HCT116 (cell line): ENCODE data around the gene FNBP1. TPM values are rescaled to one million over a fixed set of nuclear protein-coding genes. Genes with fewer than 3 reads are reported as not detected.

Source experiments
- ATAC-seq: fragments of 200-7000 bp; cut with Tn5 transposase; 2 replicates; pipeline ENCODE4 v1.9.1; 2020; ENCODE audit warnings: mild to moderate bottlenecking, moderate library complexity
- BruUV-seq: library from RNA; stranded (reverse); fragments of 400-500 nt; replicated peaks from 2 replicates; lab custom pipeline; 2021; lab: Mats Ljungman, UMichigan
- CTCF ChIA-PET: fragments of 300-600 bp; sonication (Branson Sonifier 250); formaldehyde crosslinking; loops from one replicate; lab custom pipeline; 2021; ENCODE audit warnings: antibody characterized with exemption; lab: Charles Lee
- POLR2A ChIA-PET: fragments of 300-600, 350-600 bp; sonication (Branson Sonifier 250); formaldehyde crosslinking; loops from one replicate; lab custom pipeline; 2021; ENCODE audit warnings: antibody characterized with exemption; lab: Charles Lee
- RAD21 ChIA-PET, 2 experiments: fragments of 300-600 bp; sonication (Branson Sonifier 250); formaldehyde crosslinking; loops; one replicate each; lab custom pipeline; 2023; ENCODE audit warnings: low total read pairs in 2 of 2; ENCODE audit not compliant: uncharacterized antibody in 2 of 2, unreplicated experiment in 2 of 2, low non-redundant PET in 1 of 2; lab: Charles Lee
- DNase-seq: peaks from one replicate; pipeline ENCODE4 v3.0.0-alpha.2; 2010; ENCODE audit warnings: low read depth, low spot score
- H2AFZ ChIP-seq: fragments of 200-600 bp; shearing (Covaris generic), sonication (generic); 2 replicates; pipeline ENCODE4 v1.6.1; 2017; ENCODE audit warnings: low read depth, mixed run types, mixed read lengths, antibody characterized with exemption, low read length; ENCODE audit not compliant: poor library complexity, severe bottlenecking
- H3K27ac ChIP-seq: 2 replicates; pipeline ENCODE4 v1.5.1; 2012; ENCODE audit warnings: low read depth, low read length
- H3K27me3 ChIP-seq: fragments of 200-600 bp; sonication (generic); 2 replicates; pipeline ENCODE4 v1.6.1; 2016; ENCODE audit warnings: mixed run types, low read length, mixed read lengths; ENCODE audit not compliant: insufficient read depth
- H3K36me3 ChIP-seq, 2 experiments: fragments of 200-500 bp in 1 of 2; fragments of 200-600 bp in 1 of 2; sonication (Bioruptor generic) in 1 of 2; sonication (generic) in 1 of 2; 2 replicates each; pipeline versions ENCODE4 v1.5.1 to v1.6.1; 2014 to 2016; ENCODE audit warnings: low read length in 2 of 2, inconsistent platforms in 1 of 2, mixed read lengths in 1 of 2, mixed run types in 1 of 2; ENCODE audit not compliant: insufficient read depth in 2 of 2, control insufficient read depth in 1 of 2
- H3K4me1 ChIP-seq, 2 experiments: fragments of 200-600 bp in 1 of 2; sonication (generic) in 1 of 2; 2 replicates each; pipeline versions ENCODE4 v1.5.1 to v1.6.1; 2012 to 2017; ENCODE audit warnings: low read length in 2 of 2, inconsistent platforms in 1 of 2, mild to moderate bottlenecking in 1 of 2, mixed read lengths in 1 of 2, mixed run types in 1 of 2, moderate library complexity in 1 of 2; ENCODE audit not compliant: insufficient read depth in 2 of 2, control insufficient read depth in 1 of 2
- H3K4me2 ChIP-seq: fragments of 200-600 bp; sonication (generic); 2 replicates; pipeline ENCODE4 v1.6.1; 2017; ENCODE audit warnings: mixed run types, low read length, mixed read lengths
- H3K4me3 ChIP-seq, 2 experiments: fragments of 200-600 bp in 1 of 2; sonication (generic) in 1 of 2; replicated peaks in 1 of 2; 2 replicates each; pipeline ENCODE4 v1.5.1; 2011 to 2016; ENCODE audit warnings: low read length in 2 of 2, control low read depth in 1 of 2, low read depth in 1 of 2, mild to moderate bottlenecking in 1 of 2, mixed read lengths in 1 of 2, mixed run types in 1 of 2
- H3K79me2 ChIP-seq: fragments of 200-600 bp; sonication (generic); 2 replicates; pipeline ENCODE4 v1.6.1; 2017; ENCODE audit warnings: mild to moderate bottlenecking, mixed run types, low read length, moderate library complexity, mixed read lengths; ENCODE audit not compliant: insufficient read depth
- H3K9ac ChIP-seq: fragments of 200-600 bp; sonication (generic); 2 replicates; pipeline ENCODE4 v1.6.1; 2016; ENCODE audit warnings: low read length, mixed read lengths
- H3K9me2 ChIP-seq: fragments of 200-600 bp; sonication (generic), shearing (Covaris generic); 2 replicates; pipeline ENCODE4 v1.6.1; 2017; ENCODE audit warnings: mixed run types, mild to moderate bottlenecking, moderate library complexity; ENCODE audit not compliant: insufficient read depth
- H3K9me3 ChIP-seq, 2 experiments: fragments of 200-500 bp in 1 of 2; fragments of 200-600 bp in 1 of 2; sonication (Bioruptor generic) in 1 of 2; sonication (generic) in 1 of 2; 2 replicates each; pipeline ENCODE4 v1.6.1; 2014 to 2017; ENCODE audit warnings: low read length in 2 of 2, mixed read lengths in 2 of 2, inconsistent platforms in 1 of 2, low read depth in 1 of 2, mild to moderate bottlenecking in 1 of 2, mixed run types in 1 of 2, moderate library complexity in 1 of 2; ENCODE audit not compliant: control insufficient read depth in 1 of 2, insufficient read depth in 1 of 2
- H4K20me1 ChIP-seq: fragments of 200-600 bp; sonication (generic), shearing (Covaris generic); 2 replicates; pipeline ENCODE4 v1.6.1; 2017; ENCODE audit warnings: mixed run types, mild to moderate bottlenecking, moderate library complexity; ENCODE audit not compliant: insufficient read depth
- CBX3 ChIP-seq: IDR thresholded peaks from 2 replicates; pipeline ENCODE4 v1.6.1; 2012; ENCODE audit warnings: low read depth
- CTCF ChIP-seq, 3 experiments: fragments of 200-600 bp in 1 of 3; sonication (generic) in 1 of 3; IDR thresholded peaks in 2 of 3; conservative IDR thresholded peaks in 1 of 3; 2 replicates each; pipeline ENCODE4 v1.5.1; 2012 to 2017; ENCODE audit warnings: low read depth in 2 of 3, low read length in 2 of 3, antibody characterized with exemption in 1 of 3, borderline replicate concordance in 1 of 3, control low read depth in 1 of 3, mild to moderate bottlenecking in 1 of 3, mixed read lengths in 1 of 3, mixed run types in 1 of 3, moderate library complexity in 1 of 3; ENCODE audit not compliant: insufficient read depth in 1 of 3
- EGR1 ChIP-seq: IDR thresholded peaks from 2 replicates; pipeline ENCODE4 v1.6.1; 2012; ENCODE audit warnings: low read depth
- ELF1 ChIP-seq: IDR thresholded peaks from 2 replicates; pipeline ENCODE4 v1.6.1; 2012; ENCODE audit warnings: low read depth, borderline replicate concordance
- JUND ChIP-seq: IDR thresholded peaks from 2 replicates; pipeline ENCODE4 v1.6.1; 2012
- POLR2AphosphoS5 ChIP-seq: IDR thresholded peaks from 2 replicates; pipeline ENCODE4 v1.6.1; 2011; ENCODE audit warnings: mild to moderate bottlenecking, low read depth, low read length, moderate library complexity
- RAD21 ChIP-seq: IDR thresholded peaks from 2 replicates; pipeline ENCODE4 v1.6.1; 2012; ENCODE audit warnings: low read depth, mild to moderate bottlenecking
- SP1 ChIP-seq: IDR thresholded peaks from 2 replicates; pipeline ENCODE4 v1.6.1; 2012; ENCODE audit warnings: low read depth
- SRF ChIP-seq: IDR thresholded peaks from 2 replicates; pipeline ENCODE4 v1.6.1; 2012; ENCODE audit warnings: low read depth
- TCF7L2 ChIP-seq: IDR thresholded peaks from 2 replicates; pipeline ENCODE4 v1.7.0; 2011; ENCODE audit warnings: borderline replicate concordance, inconsistent platforms; ENCODE audit not compliant: insufficient read depth, insufficient read length; ENCODE audit errors: extremely low read depth
- YY1 ChIP-seq: IDR thresholded peaks from 2 replicates; pipeline ENCODE4 v1.6.1; 2011; ENCODE audit warnings: low read length, low read depth, moderate library complexity, mild to moderate bottlenecking; ENCODE audit not compliant: insufficient replicate concordance; ENCODE audit errors: extremely low read depth
- ZFX ChIP-seq: fragments of 450-650 bp; IDR thresholded peaks from 2 replicates; pipeline ENCODE4 v1.6.1; 2017
- ZNF274 ChIP-seq: fragments of 200-500 bp; sonication (Bioruptor generic); IDR thresholded peaks from 2 replicates; pipeline ENCODE4 v1.6.1; 2014; ENCODE audit warnings: mild to moderate bottlenecking, low read depth, low read length, inconsistent platforms
- intact Hi-C: fragments of 100-400 bp; cut with micrococcal nuclease; formaldehyde crosslinking; loops from 2 replicates; pipeline ENCODE4 v1.10.0; 2022
- total RNA-seq: library from RNA; stranded (reverse); gene quantifications from one replicate; pipeline ENCODE4 v1.2.1, GENCODE V29; 2021; ENCODE audit not compliant: unreplicated experiment
- TF ChIP-seq, protein P1 (sequence below): IDR thresholded peaks from 2 replicates; pipeline ENCODE4 v1.6.1; 2012
- TF ChIP-seq, protein P2 (sequence below): IDR thresholded peaks from 2 replicates; pipeline ENCODE4 v1.6.1; 2012; ENCODE audit warnings: low read depth

The FNBP1 gene
- total RNA-seq, 1 experiment from 2014 or later, result 25.0 TPM

DNA sequence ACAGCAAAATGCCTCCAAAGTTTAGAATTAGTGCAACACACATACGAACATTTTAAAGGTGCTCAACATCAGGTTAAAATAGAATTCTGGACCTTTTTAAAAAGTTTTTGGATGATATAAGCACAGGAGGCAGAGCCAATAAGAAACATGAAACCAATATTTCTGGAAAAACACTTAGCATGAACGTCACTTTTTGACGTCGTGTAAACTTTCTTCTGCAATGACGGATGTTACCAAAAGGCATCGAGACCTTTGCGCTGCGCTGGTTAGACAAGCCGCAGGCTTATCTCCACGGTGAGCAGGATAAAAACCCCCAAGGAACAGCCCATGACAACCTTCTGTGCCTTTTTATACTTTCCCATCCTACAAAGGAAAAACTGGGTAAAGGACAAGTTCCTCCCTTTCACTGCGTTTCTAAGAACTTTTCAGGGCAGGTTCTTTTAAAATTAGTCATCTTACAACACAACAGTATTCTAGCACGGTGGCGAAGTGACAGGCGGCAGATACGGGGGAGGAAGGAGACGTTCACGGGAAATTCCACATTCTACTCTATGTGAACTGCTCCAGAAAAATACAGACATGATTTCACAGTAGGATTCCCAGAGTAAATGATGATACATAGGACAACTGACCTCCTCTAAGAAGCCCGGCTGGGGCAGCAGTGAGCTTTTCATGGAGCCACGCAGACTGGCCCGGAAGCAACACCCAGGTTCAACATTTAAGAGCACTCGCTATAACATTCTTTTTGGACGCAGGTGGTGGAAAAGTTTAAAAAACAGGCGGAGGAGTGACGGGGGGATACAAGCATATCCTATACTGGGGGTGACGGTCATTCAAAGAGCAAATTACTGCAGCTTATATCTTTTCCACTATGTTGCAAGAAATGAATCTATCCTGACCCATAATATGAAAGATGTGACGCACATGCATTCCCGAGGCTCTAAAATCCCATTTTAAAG, 155.4 kb downstream of the FNBP1 start:
- no peaks in the 10 kb centered on the region for H3K9me3 ChIP-seq
- ATAC-seq (no peak), DNase-seq (no peak)
- no peak overlapping the region for H3K9ac ChIP-seq
- TSS peak; percentile 33 for BruUV-seq
- ChIA-PET POLR2A (no interaction called here), CTCF (no interaction called here), RAD21 (no interaction called here)
- peaks cover 22 to 31% of the 10 kb centered on the region in 2 experiments for H3K4me1 ChIP-seq
- no peaks in the 10 kb centered on the region for H3K79me2 ChIP-seq
- intact Hi-C loops, result no loop called here
- H4K20me1 ChIP-seq, result no peaks in the 10 kb centered on the region
- H3K9me2 ChIP-seq, result no peaks in the 10 kb centered on the region
- no peaks in the 10 kb centered on the region for H3K36me3 ChIP-seq
- no peak overlapping the region for H3K4me3 ChIP-seq
- no peak for TF ChIP-seq ELF1
- TF ChIP-seq ZFX, result no peak
- TF ChIP-seq ZNF274, result no peak
- no peak for TF ChIP-seq YY1
- TF ChIP-seq, protein P1, sequence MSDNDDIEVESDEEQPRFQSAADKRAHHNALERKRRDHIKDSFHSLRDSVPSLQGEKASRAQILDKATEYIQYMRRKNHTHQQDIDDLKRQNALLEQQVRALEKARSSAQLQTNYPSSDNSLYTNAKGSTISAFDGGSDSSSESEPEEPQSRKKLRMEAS, result no peak
- no peak for TF ChIP-seq SRF
- TF ChIP-seq RAD21, result no peak
- no peak for TF ChIP-seq CBX3
- no peak for TF ChIP-seq JUND
- no peak for TF ChIP-seq CTCF (IDR thresholded peaks at IDR 0.05 in 2 of 3, conservative IDR thresholded peaks at IDR 0.05 in 1 of 3; ENCODE audit: borderline replicate concordance in 1 of 3, insufficient read depth in 1 of 3, low read depth in 2 of 3, low read length in 2 of 3)
- TF ChIP-seq EGR1, result no peak
- TF ChIP-seq POLR2AphosphoS5, result no peak
- TF ChIP-seq TCF7L2, result no peak
- TF ChIP-seq, protein P2, sequence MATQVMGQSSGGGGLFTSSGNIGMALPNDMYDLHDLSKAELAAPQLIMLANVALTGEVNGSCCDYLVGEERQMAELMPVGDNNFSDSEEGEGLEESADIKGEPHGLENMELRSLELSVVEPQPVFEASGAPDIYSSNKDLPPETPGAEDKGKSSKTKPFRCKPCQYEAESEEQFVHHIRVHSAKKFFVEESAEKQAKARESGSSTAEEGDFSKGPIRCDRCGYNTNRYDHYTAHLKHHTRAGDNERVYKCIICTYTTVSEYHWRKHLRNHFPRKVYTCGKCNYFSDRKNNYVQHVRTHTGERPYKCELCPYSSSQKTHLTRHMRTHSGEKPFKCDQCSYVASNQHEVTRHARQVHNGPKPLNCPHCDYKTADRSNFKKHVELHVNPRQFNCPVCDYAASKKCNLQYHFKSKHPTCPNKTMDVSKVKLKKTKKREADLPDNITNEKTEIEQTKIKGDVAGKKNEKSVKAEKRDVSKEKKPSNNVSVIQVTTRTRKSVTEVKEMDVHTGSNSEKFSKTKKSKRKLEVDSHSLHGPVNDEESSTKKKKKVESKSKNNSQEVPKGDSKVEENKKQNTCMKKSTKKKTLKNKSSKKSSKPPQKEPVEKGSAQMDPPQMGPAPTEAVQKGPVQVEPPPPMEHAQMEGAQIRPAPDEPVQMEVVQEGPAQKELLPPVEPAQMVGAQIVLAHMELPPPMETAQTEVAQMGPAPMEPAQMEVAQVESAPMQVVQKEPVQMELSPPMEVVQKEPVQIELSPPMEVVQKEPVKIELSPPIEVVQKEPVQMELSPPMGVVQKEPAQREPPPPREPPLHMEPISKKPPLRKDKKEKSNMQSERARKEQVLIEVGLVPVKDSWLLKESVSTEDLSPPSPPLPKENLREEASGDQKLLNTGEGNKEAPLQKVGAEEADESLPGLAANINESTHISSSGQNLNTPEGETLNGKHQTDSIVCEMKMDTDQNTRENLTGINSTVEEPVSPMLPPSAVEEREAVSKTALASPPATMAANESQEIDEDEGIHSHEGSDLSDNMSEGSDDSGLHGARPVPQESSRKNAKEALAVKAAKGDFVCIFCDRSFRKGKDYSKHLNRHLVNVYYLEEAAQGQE, result no peak
- TF ChIP-seq SP1, result no peak
- TF ChIP-seq, all 23 proteins: peak for 0
- H3K27me3 ChIP-seq, result no peaks in the 10 kb centered on the region
- no peak overlapping the region for H3K4me2 ChIP-seq
- H2AFZ ChIP-seq, result no peak overlapping the region
- H3K27ac ChIP-seq, result no peak overlapping the region
